Brain microvascular endothelial cell (primary cell): Measurements from ENCODE around the gene ADD1.
A peak's percentile ranks its signal among the peaks of the same experiment; 100 is the strongest.

Experiments used
- DNase-seq: peaks from one replicate; pipeline ENCODE4 v3.0.0-alpha.2; 2020
- H3K27ac ChIP-seq: fragments of 250-450 bp; sonication (Bioruptor Pico); 2 replicates; pipeline ENCODE4 v1.5.1; 2020; ENCODE audit warnings: mild to moderate bottlenecking, moderate library complexity
- H3K27me3 ChIP-seq: fragments of 250-450 bp; sonication (Bioruptor Pico); replicated peaks from 2 replicates; pipeline ENCODE4 v1.5.1; 2020; ENCODE audit warnings: mild to moderate bottlenecking
- H3K36me3 ChIP-seq: fragments of 250-450 bp; sonication (Bioruptor Pico); replicated peaks from 2 replicates; pipeline ENCODE4 v1.5.1; 2020; ENCODE audit warnings: mild to moderate bottlenecking
- H3K4me3 ChIP-seq: 2 replicates; pipeline ENCODE4 v1.5.1; 2011; ENCODE audit warnings: low read depth, mild to moderate bottlenecking, control low read depth, low read length, moderate library complexity
- in situ Hi-C: cut with HindIII; loops from 2 replicates; pipeline ENCODE4 v1.10.0; 2017; ENCODE audit warnings: low sequenced_read_pairs, low pct_ligation_motif_present
- TF ChIP-seq, protein P1 (sequence below): IDR thresholded peaks from 2 replicates; pipeline ENCODE4 v1.5.1; 2011; ENCODE audit warnings: low read depth, mild to moderate bottlenecking, moderate library complexity, low read length, control low read depth, inconsistent platforms; ENCODE audit errors: missing control alignments

The ADD1 gene

DNA sequence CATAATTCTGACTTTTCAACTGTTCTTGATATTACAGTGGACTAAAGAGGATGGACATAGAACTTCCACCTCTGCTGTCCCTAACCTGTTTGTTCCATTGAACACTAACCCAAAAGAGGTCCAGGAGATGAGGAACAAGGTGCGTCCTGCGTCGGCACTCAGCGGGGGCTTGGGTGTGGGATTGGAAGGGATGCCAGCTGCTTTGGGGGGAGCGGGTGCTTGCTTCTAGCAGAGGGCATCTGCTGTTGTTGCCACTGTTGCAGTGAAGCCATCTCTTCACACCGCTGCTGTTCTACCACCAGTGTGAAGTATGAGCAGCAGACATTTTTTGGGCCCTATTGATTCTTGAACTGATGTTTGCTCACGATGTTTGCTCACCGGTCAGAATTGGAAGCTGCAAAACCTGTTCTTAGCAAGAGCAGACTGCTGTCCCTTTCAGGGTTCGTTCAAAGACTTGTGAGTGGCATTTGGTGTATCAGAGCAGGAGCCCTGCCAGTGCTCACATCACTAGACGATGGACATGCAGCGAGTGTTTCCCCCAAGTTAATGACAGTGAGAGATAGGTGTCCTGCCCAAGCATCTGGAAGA, 64.2 kb downstream of the ADD1 start:
- no peak for DNase-seq
- in situ Hi-C loops: no loop called here
- Histone ChIP-seq H3K4me3 (no peak overlapping the region), H3K36me3 (peaks cover 74% of the 10 kb centered on the region), H3K27me3 (no peaks in the 10 kb centered on the region), H3K27ac (no peak overlapping the region)
- TF ChIP-seq, protein P1, sequence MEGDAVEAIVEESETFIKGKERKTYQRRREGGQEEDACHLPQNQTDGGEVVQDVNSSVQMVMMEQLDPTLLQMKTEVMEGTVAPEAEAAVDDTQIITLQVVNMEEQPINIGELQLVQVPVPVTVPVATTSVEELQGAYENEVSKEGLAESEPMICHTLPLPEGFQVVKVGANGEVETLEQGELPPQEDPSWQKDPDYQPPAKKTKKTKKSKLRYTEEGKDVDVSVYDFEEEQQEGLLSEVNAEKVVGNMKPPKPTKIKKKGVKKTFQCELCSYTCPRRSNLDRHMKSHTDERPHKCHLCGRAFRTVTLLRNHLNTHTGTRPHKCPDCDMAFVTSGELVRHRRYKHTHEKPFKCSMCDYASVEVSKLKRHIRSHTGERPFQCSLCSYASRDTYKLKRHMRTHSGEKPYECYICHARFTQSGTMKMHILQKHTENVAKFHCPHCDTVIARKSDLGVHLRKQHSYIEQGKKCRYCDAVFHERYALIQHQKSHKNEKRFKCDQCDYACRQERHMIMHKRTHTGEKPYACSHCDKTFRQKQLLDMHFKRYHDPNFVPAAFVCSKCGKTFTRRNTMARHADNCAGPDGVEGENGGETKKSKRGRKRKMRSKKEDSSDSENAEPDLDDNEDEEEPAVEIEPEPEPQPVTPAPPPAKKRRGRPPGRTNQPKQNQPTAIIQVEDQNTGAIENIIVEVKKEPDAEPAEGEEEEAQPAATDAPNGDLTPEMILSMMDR: no peak

DNA sequence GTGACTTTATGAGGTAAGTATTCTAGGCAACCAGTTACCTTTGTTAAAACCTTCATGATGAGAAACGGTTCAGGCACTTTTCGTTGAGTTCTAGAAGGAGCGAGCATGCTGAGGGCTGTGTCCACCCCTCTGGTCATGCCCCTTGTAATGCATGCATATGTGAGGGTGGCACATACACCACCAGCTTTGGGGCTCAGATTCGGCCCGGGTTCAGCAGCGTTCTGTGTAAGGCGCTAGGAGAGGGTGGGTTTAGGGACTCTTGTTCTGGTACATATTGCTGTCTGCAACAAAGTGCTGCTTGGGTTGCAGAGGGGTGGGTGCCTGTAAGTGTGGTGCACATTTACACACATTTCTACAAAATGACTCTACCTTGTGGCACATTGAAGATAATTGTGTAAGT, 65.0 kb downstream of the ADD1 start:
- H3K27me3 ChIP-seq: no peaks in the 10 kb centered on the region
- DNase-seq: no peak
- TF ChIP-seq, protein P1: no peak
- no peak overlapping the region for H3K4me3 ChIP-seq
- H3K36me3 ChIP-seq: peaks cover 75% of the 10 kb centered on the region
- no peak overlapping the region for H3K27ac ChIP-seq
- in situ Hi-C loops: no loop called here

DNA sequence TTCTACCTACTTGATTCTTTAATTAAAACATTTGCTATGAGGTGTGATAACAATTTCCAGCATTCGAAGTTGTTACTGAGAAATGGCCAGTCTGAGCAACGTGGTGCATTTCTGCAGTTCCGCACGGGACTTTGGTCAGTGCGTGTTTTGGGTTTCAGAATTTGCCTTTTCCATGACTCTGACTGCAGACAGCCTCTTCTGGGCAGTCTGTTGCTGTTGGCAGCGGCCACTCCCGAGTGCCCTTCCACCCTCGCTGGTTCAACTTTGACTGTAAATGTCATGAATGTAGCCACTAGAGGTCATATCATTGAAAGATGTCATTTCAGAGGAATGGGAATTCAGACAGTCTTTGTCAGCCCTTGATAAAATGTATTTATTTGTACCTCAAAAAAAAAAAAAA, 65.9 kb downstream of the ADD1 start:
- in situ Hi-C loops: no loop called here
- Histone ChIP-seq H3K27me3 (no peaks in the 10 kb centered on the region), H3K27ac (no peak overlapping the region), H3K36me3 (peaks cover 70% of the 10 kb centered on the region), H3K4me3 (no peak overlapping the region)
- no peak for DNase-seq
- TF ChIP-seq, protein P1: no peak

DNA sequence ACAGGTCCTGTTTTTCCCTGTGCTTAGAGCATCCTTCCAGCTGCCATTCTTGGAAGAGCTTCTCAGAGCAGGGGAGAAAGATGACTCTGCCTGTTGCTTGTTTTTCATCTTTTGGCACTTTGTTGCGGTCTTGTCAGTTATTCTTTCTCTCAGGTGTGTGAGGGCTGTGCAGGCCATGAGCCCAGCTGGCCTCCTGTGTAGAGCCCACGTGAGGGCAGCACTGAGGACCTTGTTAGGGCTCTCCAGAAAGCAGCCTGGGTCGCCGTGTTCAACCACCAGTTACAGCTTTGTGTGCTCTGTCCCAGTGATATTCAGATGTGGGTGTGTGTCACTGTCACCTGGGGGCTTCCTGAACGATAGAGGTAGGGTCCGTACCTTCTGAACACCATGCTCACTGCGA, 66.8 kb downstream of the ADD1 start:
- H3K27ac ChIP-seq: no peak overlapping the region
- no peak overlapping the region for H3K4me3 ChIP-seq
- peaks cover 69% of the 10 kb centered on the region for H3K36me3 ChIP-seq
- in situ Hi-C loops: no loop called here
- no peak for DNase-seq
- no peaks in the 10 kb centered on the region for H3K27me3 ChIP-seq
- TF ChIP-seq, protein P1: peak; percentile 42

DNA sequence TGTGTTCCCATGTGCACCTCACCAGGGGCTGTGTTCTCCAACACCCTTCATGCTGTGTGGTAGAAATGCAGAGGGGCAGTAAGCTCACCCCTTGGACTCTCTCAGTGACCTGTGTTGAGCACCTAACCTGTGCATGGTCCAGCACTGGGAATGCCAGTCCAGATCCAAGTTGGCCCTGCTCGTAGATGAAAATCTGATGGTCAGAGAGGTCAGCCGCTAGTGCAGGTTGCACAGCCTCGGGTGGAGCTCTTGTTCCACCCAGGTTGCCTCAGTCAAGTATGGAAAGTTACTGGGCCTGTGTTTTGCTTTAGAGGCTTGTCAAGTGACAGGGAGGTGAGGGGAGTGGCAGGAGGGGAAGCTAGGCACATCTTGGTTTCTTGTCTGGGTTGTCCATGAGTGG, 68.2 kb downstream of the ADD1 start:
- Histone ChIP-seq H3K27ac (no peak overlapping the region), H3K4me3 (no peak overlapping the region), H3K27me3 (no peaks in the 10 kb centered on the region), H3K36me3 (peaks cover 71% of the 10 kb centered on the region)
- in situ Hi-C loops: no loop called here
- TF ChIP-seq, protein P1: no peak
- DNase-seq: no peak

DNA sequence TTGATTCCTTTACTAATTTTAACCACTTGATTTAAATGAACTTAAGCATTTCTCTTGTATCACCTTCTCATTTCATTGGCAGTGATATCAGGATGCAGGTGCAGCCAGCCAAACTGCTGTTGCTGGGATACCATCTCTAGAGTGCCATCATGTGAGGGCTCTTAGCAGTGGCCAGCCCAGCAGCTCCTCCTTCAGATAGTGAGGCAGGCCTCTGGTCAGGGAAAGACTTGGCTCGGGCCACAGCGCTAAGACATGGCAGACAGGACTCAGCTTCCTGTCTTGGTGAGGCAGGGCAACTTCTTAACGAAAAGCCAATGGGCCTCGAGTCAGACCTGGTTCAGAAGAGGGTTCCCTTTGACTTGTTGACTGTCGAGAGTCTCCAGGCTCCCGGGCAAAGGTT, 69.5 kb downstream of the ADD1 start:
- TF ChIP-seq, protein P1: no peak
- Histone ChIP-seq H3K4me3 (no peak overlapping the region), H3K36me3 (peaks cover 66% of the 10 kb centered on the region), H3K27ac (no peak overlapping the region), H3K27me3 (no peaks in the 10 kb centered on the region)
- no peak for DNase-seq
- in situ Hi-C loops: no loop called here
